Left cardiac atrium (tissue), 4 donors: Measurements from ENCODE around the gene TOMM34. TPM values are rescaled to one million over a fixed set of nuclear protein-coding genes. Genes with fewer than 3 reads are reported as not detected.

Experiments used
- ATAC-seq, 2 donors: fragments of 200-7000 bp; cut with Tn5 transposase; one replicate each; pipeline ENCODE4 v1.9.1; 2020; ENCODE audit warnings: mild to moderate bottlenecking in 2 of 2, moderate library complexity in 2 of 2
- DNase-seq: peaks from one replicate; pipeline ENCODE4 v3.0.0-alpha.2; 2020
- intact Hi-C, 2 donors: fragments of 100-400 bp; cut with DNase I; formaldehyde crosslinking; loops; one replicate each; pipeline versions ENCODE4 v1.14.1 to v1.15.1; 2022 to 2023
- total RNA-seq, 2 donors: library from RNA; stranded (reverse); fragmentation: NEBNext Ultra II Directional; extraction: Animal tissue kit (Norgen Biotek cat#: 25700); gene quantifications; one replicate each; pipeline ENCODE4 v1.2.1, GENCODE V29; 2021
- donor health status: DM: no; HTN: yes; CAD: no.
- donor health status: DM: no; HTN: yes; CAD: no; lungs with severe emphysema.
- donor health status: DM: yes; HTN: yes; CAD: no.
- donor health status: Dilated cardiomyopathy.

The TOMM34 gene
- total RNA-seq, 2 donors from 2014 or later = 10.5 to 10.9 TPM

GRCh38 chr20:44908987-44909871 lies 51.0 kb downstream of the TOMM34 start:
- intact Hi-C loops = no loop called here
- ATAC-seq (peak in 1 of 2 donors; percentile 3), DNase-seq (no peak)

DNA sequence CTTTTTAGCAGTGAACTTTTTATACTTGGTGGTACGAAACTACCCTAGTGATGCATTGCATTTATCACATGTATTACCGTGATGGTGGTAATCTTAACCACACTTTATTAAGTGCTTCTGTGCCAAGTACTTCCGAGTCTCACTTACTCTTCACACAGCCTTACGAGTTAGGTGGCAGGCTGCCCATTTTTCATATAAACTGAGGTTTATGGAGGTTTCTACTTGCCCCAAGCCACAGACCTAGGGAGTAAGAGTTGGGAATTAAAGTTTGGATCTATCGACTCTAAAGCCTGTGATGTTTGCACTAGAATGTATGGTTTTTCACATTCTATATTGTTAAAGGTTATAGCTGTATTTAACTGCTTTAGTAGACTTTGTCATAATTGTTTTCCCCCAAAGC lies 55.8 kb downstream of the TOMM34 start:
- intact Hi-C loops = no loop called here

GRCh38 chr20:44901974-44902373 lies 58.2 kb downstream of the TOMM34 start:
- DNase-seq = no peak
- ATAC-seq = peak in 1 of 2 donors; percentile 45
- intact Hi-C loops = no loop called here

More for the DNA sequence above, 55.8 kb downstream of the TOMM34 start:
- ATAC-seq = no peak
- no peak for DNase-seq

DNA sequence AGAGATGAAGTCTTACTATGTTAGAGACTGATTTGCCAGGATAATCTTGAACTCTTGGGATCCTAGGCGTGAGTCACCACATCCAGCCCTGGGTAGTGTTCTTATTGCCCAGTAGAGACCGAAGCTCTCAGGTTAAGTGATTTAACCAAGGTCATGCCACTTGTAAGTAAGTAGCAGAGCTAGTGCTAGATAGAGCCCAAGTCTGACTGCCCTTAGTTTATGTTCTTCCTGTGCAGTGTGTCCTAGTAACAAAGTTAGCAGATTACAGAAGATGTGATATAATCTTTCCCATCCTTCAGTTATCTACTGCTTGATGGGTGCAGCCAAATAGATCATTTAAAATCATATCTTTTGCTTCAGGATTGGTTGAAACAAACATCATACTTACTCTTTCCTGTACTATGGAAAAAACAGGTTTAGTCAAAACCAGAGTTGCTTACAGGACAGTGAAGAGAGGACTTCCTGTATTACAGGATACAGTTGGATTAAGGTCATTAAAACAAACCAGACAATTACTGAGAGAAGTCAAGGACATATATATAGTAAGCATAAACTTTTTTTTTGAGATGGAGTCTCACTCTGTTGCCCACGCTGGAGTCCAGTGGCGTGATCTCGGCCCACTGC lies 59.9 kb downstream of the TOMM34 start:
- ATAC-seq (peak in 1 of 2 donors; percentile 26), DNase-seq (no peak)
- intact Hi-C loops = no loop called here

DNA sequence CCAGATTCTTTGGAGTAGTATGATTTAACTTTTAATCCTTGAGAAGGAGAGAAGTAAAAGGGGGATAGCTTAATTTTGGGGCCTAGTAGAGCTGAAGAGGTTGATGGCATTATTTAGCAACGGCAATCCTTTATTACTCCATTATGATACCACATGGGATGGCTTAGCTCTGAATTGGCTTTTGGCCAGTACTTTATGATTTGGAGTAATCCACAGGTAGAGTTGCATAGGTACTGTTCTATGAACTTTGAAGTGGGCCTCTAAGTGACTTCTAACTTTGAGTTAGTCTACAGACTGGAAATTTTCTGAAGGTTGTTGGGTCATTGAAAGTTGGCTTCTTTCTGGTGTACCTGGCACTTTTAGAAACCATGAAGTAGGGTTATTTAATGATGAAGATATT lies 63.1 kb downstream of the TOMM34 start:
- intact Hi-C loops = no loop called here
- DNase-seq = no peak
- no peak for ATAC-seq

GRCh38 chr20:44896583-44896982 lies 63.6 kb downstream of the TOMM34 start:
- intact Hi-C loops = no loop called here
- DNase-seq = no peak
- peak; percentile 29 to 47 for ATAC-seq

GRCh38 chr20:44894959-44895358 lies 65.2 kb downstream of the TOMM34 start:
- ATAC-seq (no peak), DNase-seq (no peak)
- intact Hi-C loops = no loop called here

Other genes starting within 250 kb of the TOMM34 start
- gene CCN5, start 245.0 kb downstream of the TOMM34 start, total RNA-seq = 10 to 100 TPM; 25.1 to 63.6 TPM
- 1 to 10 TPM; 2.2 to 2.6 TPM for gene KCNK15, start 214.5 kb downstream of the TOMM34 start, total RNA-seq
- gene RIMS4, start 149.9 kb downstream of the TOMM34 start, total RNA-seq = under 1 TPM; 0.58 to 0.80 TPM
- gene YWHAB, start 74.7 kb downstream of the TOMM34 start, total RNA-seq = 100 to 1,000 TPM; 109 to 140 TPM
- 1 to 10 TPM; 5.6 to 6.3 TPM for gene PABPC1L, start 50.3 kb downstream of the TOMM34 start, total RNA-seq
- 10 to 100 TPM; 16.0 to 16.4 TPM for gene STK4, start 6.1 kb upstream of the TOMM34 start, total RNA-seq
- gene KCNS1, start 140.7 kb upstream of the TOMM34 start, total RNA-seq = under 1 TPM; 0.21 TPM
- not detected for gene WFDC5, start 154.8 kb upstream of the TOMM34 start, total RNA-seq
- not detected for gene WFDC12, start 164.1 kb upstream of the TOMM34 start, total RNA-seq
- gene PI3, start 214.5 kb upstream of the TOMM34 start, total RNA-seq = 1 to 10 TPM in 1 of 2 donors, not detected in 1; 1.4 TPM
- gene SEMG1, start 246.6 kb upstream of the TOMM34 start, total RNA-seq = not detected